HEK293 (cell line): ENCODE data around the gene PMEL.

Experiments
- CTCF ChIA-PET: fragments of 350-600 bp; formaldehyde crosslinking; extraction: SDS; loops from one replicate; lab custom pipeline; 2021; ENCODE audit warnings: antibody characterized with exemption; lab: Yijun Ruan, JAX
- POLR2A ChIA-PET: fragments of 300-600 bp; formaldehyde crosslinking; extraction: SDS; loops from one replicate; lab custom pipeline; 2020; ENCODE audit warnings: antibody characterized with exemption, inconsistent platforms; lab: Yijun Ruan, JAX
- H3K27ac ChIP-seq: fragments of 200-500 bp; sonication (Bioruptor generic); 2 replicates; pipeline ENCODE4 v1.5.1; 2014; ENCODE audit warnings: low read depth, low read length, control low read depth, inconsistent platforms; ENCODE audit errors: extremely low read depth
- H3K36me3 ChIP-seq, 2 experiments: fragments of 200-500 bp in 1 of 2; sonication (Bioruptor generic) in 1 of 2; 1 replicate in 1 of 2; 2 replicates in 1 of 2; pipeline ENCODE4 v1.5.1; 2014 to 2017; ENCODE audit warnings: inconsistent platforms in 2 of 2, low read length in 2 of 2; ENCODE audit not compliant: control insufficient read depth in 2 of 2, insufficient read depth in 1 of 2
- H3K4me1 ChIP-seq: fragments of 200-500 bp; sonication (Bioruptor generic); 2 replicates; pipeline ENCODE4 v1.5.1; 2014; ENCODE audit warnings: mild to moderate bottlenecking, low read length, inconsistent platforms; ENCODE audit not compliant: control insufficient read depth, insufficient read depth
- H3K4me3 ChIP-seq: 2 replicates; pipeline ENCODE4 v1.5.1; 2011; ENCODE audit warnings: low read depth, mild to moderate bottlenecking, control low read depth, low read length, moderate library complexity
- H3K9me3 ChIP-seq: fragments of 200-500 bp; sonication (Bioruptor generic); 2 replicates; pipeline ENCODE4 v1.5.1; 2014; ENCODE audit warnings: low read depth, low read length, inconsistent platforms; ENCODE audit not compliant: control insufficient read depth, insufficient read depth
- BCL11B ChIP-seq: fragments of 450-650 bp; formaldehyde crosslinking; IDR thresholded peaks from 2 replicates; pipeline ENCODE4 v1.5.1; 2016; ENCODE audit warnings: low read depth, missing biosample characterization, missing genetic modification characterization
- HOXA7 ChIP-seq: sonication (generic); formaldehyde crosslinking; IDR thresholded peaks from 2 replicates; pipeline ENCODE4 v1.8.1; 2022; ENCODE audit warnings: missing genetic modification reagents, borderline replicate concordance
- OSR2 ChIP-seq: fragments of 450-650 bp; formaldehyde crosslinking; IDR thresholded peaks from 2 replicates; pipeline ENCODE4 v1.5.1; 2016; ENCODE audit warnings: missing biosample characterization, missing genetic modification characterization
- RBAK ChIP-seq: fragments of 450-650 bp; formaldehyde crosslinking; IDR thresholded peaks from 2 replicates; pipeline ENCODE4 v1.5.1; 2016; ENCODE audit warnings: missing biosample characterization, missing genetic modification characterization
- TCF7L2 ChIP-seq: IDR thresholded peaks from 2 replicates; pipeline ENCODE4 v1.6.1; 2011; ENCODE audit warnings: low read depth, mild to moderate bottlenecking, inconsistent platforms, low read length, moderate library complexity, borderline replicate concordance
- TRIM28 ChIP-seq: IDR thresholded peaks from 2 replicates; pipeline ENCODE4 v1.6.1; 2011; ENCODE audit warnings: low read length, control low read depth, borderline replicate concordance
- ZNF138 ChIP-seq: fragments of 450-650 bp; formaldehyde crosslinking; IDR thresholded peaks from 2 replicates; pipeline ENCODE4 v1.5.1; 2016; ENCODE audit warnings: missing biosample characterization, missing genetic modification characterization, borderline replicate concordance
- ZNF140 ChIP-seq: fragments of 450-650 bp; formaldehyde crosslinking; IDR thresholded peaks from 2 replicates; pipeline ENCODE4 v1.5.1; 2016; ENCODE audit warnings: missing biosample characterization, missing genetic modification characterization
- ZNF16 ChIP-seq: fragments of 450-650 bp; formaldehyde crosslinking; IDR thresholded peaks from 2 replicates; pipeline ENCODE4 v1.5.1; 2016; ENCODE audit warnings: low read depth, missing biosample characterization, missing genetic modification characterization
- ZNF174 ChIP-seq: fragments of 450-650 bp; formaldehyde crosslinking; IDR thresholded peaks from 2 replicates; pipeline ENCODE4 v1.5.0; 2017; ENCODE audit warnings: missing biosample characterization, mild to moderate bottlenecking, missing genetic modification characterization
- ZNF184 ChIP-seq: fragments of 450-650 bp; IDR thresholded peaks from 2 replicates; pipeline ENCODE4 v1.5.1; 2018; ENCODE audit warnings: missing biosample characterization, mild to moderate bottlenecking, missing genetic modification characterization
- ZNF221 ChIP-seq: fragments of 450-650 bp; formaldehyde crosslinking; IDR thresholded peaks from 2 replicates; pipeline ENCODE4 v1.5.1; 2017; ENCODE audit warnings: missing biosample characterization, missing genetic modification characterization, borderline replicate concordance
- ZNF302 ChIP-seq: fragments of 450-650 bp; formaldehyde crosslinking; IDR thresholded peaks from 2 replicates; pipeline ENCODE4 v1.5.1; 2016; ENCODE audit warnings: missing biosample characterization, missing genetic modification characterization, low read depth
- ZNF37A ChIP-seq: fragments of 450-650 bp; IDR thresholded peaks from 2 replicates; pipeline ENCODE4 v1.5.1; 2018; ENCODE audit warnings: missing biosample characterization, missing genetic modification characterization
- ZNF514 ChIP-seq: fragments of 450-650 bp; formaldehyde crosslinking; IDR thresholded peaks from 2 replicates; pipeline ENCODE4 v1.5.1; 2016; ENCODE audit warnings: missing biosample characterization, missing genetic modification characterization
- ZNF571 ChIP-seq: fragments of 450-650 bp; formaldehyde crosslinking; IDR thresholded peaks from 2 replicates; pipeline ENCODE4 v1.5.0; 2017; ENCODE audit warnings: missing biosample characterization, missing genetic modification characterization
- ZNF621 ChIP-seq: fragments of 450-650 bp; formaldehyde crosslinking; IDR thresholded peaks from 2 replicates; pipeline ENCODE4 v1.5.1; 2017; ENCODE audit warnings: missing biosample characterization, missing genetic modification characterization
- ZNF626 ChIP-seq: fragments of 450-650 bp; sonication (Bioruptor Pico); formaldehyde crosslinking; IDR thresholded peaks from 2 replicates; pipeline ENCODE4 v1.5.1; 2018; ENCODE audit warnings: missing biosample characterization, missing genetic modification characterization, inconsistent platforms
- ZNF791 ChIP-seq: fragments of 450-650 bp; formaldehyde crosslinking; IDR thresholded peaks from 2 replicates; pipeline ENCODE4 v1.5.1; 2016; ENCODE audit warnings: missing biosample characterization, missing genetic modification characterization
- ZNF830 ChIP-seq: fragments of 450-650 bp; IDR thresholded peaks from 2 replicates; pipeline ENCODE4 v1.5.0; 2018; ENCODE audit warnings: missing biosample characterization, missing genetic modification characterization, low read depth, mild to moderate bottlenecking, moderate library complexity
- ZSCAN16 ChIP-seq: fragments of 450-650 bp; formaldehyde crosslinking; IDR thresholded peaks from 2 replicates; pipeline ENCODE4 v1.5.1; 2016; ENCODE audit warnings: missing biosample characterization, missing genetic modification characterization
- TF ChIP-seq, protein P1 (sequence below): IDR thresholded peaks from 2 replicates; pipeline ENCODE4 v1.6.1; 2011; ENCODE audit warnings: mild to moderate bottlenecking, low read depth, low read length, borderline replicate concordance
- TF ChIP-seq, protein P2 (sequence below): fragments of 450-650 bp; formaldehyde crosslinking; IDR thresholded peaks from 2 replicates; pipeline ENCODE4 v1.5.1; 2016; ENCODE audit warnings: missing biosample characterization, missing genetic modification characterization, borderline replicate concordance
- TF ChIP-seq, protein P3 (sequence below): fragments of 450-650 bp; formaldehyde crosslinking; IDR thresholded peaks from 2 replicates; pipeline ENCODE4 v1.5.1; 2016; ENCODE audit warnings: missing biosample characterization, missing genetic modification characterization
- TF ChIP-seq, protein P4 (sequence below): fragments of 450-650 bp; formaldehyde crosslinking; IDR thresholded peaks from 2 replicates; pipeline ENCODE4 v1.5.1; 2016; ENCODE audit warnings: missing biosample characterization, missing genetic modification characterization
- TF ChIP-seq, protein P5 (sequence below): fragments of 450-650 bp; formaldehyde crosslinking; IDR thresholded peaks from 2 replicates; pipeline ENCODE4 v1.5.1; 2017; ENCODE audit warnings: missing biosample characterization, mild to moderate bottlenecking, missing genetic modification characterization, moderate library complexity
- TF ChIP-seq, protein P6 (sequence below): fragments of 450-650 bp; formaldehyde crosslinking; IDR thresholded peaks from 2 replicates; pipeline ENCODE4 v1.5.1; 2016; ENCODE audit warnings: missing biosample characterization, missing genetic modification characterization, low read depth

PMEL gene

DNA sequence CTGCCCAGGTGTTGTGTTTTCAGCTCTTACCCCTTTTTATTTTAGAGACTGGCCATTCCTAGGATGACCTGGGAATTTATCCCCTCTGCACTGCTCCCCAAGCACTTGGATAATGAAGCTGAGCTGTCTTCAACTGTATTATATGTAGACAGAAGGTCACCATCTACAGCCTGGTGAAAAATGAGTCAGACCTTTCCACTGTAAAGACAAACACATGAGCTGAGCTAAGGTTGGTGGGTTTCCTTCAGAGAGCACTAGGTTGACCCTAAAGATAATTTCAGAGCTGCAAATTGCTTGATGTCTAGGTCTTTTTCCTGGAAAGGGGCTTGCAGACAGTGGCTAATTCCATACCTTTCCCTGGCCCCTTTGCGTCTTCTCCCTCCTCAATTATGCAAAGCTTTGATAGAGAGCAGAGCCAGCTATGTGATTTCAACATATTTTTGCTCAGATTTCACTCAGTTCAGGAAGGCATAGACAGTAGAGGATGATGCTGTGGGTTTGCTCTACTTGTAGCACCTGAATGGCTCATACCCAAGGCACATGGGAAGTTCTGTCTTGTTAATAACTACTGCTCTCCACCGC lies 45.8 kb upstream of the PMEL start:
- ChIA-PET POLR2A (interaction anchor here (0.6 kb wide), 1 partner anchor 194 kb away, joined by 3 read pairs; the partner anchor contains the start of genes ORMDL2 and SARNP), CTCF (interaction anchor here (0.5 to 1.1 kb wide), 3 partner anchors 18 to 562 kb away, joined by 3 read pairs; no protein-coding TSS in a partner anchor)
- H3K9me3 ChIP-seq = no peaks in the 10 kb centered on the region
- H3K4me1 ChIP-seq = no peaks in the 10 kb centered on the region; the same call in 1 of the 2 replicates
- H3K4me3 ChIP-seq = no peak overlapping the region
- H3K27ac ChIP-seq = no peak overlapping the region
- TF ChIP-seq, protein P1, sequence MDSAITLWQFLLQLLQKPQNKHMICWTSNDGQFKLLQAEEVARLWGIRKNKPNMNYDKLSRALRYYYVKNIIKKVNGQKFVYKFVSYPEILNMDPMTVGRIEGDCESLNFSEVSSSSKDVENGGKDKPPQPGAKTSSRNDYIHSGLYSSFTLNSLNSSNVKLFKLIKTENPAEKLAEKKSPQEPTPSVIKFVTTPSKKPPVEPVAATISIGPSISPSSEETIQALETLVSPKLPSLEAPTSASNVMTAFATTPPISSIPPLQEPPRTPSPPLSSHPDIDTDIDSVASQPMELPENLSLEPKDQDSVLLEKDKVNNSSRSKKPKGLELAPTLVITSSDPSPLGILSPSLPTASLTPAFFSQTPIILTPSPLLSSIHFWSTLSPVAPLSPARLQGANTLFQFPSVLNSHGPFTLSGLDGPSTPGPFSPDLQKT = no peak
- TF ChIP-seq ZNF514 (tag by site-specific recombination) = no peak
- no peak for TF ChIP-seq ZNF16 (tag by site-specific recombination)
- no peak for TF ChIP-seq ZNF184
- TF ChIP-seq RBAK (tag by site-specific recombination) = no peak
- TF ChIP-seq ZNF830 (tag by site-specific recombination) = no peak
- TF ChIP-seq, protein P2, sequence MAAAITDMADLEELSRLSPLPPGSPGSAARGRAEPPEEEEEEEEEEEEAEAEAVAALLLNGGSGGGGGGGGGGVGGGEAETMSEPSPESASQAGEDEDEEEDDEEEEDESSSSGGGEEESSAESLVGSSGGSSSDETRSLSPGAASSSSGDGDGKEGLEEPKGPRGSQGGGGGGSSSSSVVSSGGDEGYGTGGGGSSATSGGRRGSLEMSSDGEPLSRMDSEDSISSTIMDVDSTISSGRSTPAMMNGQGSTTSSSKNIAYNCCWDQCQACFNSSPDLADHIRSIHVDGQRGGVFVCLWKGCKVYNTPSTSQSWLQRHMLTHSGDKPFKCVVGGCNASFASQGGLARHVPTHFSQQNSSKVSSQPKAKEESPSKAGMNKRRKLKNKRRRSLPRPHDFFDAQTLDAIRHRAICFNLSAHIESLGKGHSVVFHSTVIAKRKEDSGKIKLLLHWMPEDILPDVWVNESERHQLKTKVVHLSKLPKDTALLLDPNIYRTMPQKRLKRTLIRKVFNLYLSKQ = no peak
- TF ChIP-seq ZNF626 (tag by site-specific recombination) = no peak
- TF ChIP-seq, protein P3, sequence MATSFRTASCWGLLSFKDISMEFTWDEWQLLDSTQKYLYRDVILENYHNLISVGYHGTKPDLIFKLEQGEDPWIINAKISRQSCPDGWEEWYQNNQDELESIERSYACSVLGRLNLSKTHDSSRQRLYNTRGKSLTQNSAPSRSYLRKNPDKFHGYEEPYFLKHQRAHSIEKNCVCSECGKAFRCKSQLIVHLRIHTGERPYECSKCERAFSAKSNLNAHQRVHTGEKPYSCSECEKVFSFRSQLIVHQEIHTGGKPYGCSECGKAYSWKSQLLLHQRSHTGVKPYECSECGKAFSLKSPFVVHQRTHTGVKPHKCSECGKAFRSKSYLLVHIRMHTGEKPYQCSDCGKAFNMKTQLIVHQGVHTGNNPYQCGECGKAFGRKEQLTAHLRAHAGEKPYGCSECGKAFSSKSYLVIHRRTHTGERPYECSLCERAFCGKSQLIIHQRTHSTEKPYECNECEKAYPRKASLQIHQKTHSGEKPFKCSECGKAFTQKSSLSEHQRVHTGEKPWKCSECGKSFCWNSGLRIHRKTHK (tag by site-specific recombination) = no peak
- TF ChIP-seq ZNF302 (tag by site-specific recombination) = no peak
- no peak for TF ChIP-seq BCL11B
- TF ChIP-seq ZNF791 (tag by site-specific recombination) = no peak
- TF ChIP-seq, protein P4, sequence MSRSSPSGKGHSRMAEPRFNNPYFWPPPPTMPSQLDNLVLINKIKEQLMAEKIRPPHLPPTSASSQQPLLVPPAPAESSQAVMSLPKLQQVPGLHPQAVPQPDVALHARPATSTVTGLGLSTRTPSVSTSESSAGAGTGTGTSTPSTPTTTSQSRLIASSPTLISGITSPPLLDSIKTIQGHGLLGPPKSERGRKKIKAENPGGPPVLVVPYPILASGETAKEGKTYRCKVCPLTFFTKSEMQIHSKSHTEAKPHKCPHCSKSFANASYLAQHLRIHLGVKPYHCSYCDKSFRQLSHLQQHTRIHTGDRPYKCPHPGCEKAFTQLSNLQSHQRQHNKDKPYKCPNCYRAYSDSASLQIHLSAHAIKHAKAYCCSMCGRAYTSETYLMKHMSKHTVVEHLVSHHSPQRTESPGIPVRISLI (tag by site-specific recombination) = no peak
- TF ChIP-seq ZNF221 = no peak
- TF ChIP-seq, protein P5, sequence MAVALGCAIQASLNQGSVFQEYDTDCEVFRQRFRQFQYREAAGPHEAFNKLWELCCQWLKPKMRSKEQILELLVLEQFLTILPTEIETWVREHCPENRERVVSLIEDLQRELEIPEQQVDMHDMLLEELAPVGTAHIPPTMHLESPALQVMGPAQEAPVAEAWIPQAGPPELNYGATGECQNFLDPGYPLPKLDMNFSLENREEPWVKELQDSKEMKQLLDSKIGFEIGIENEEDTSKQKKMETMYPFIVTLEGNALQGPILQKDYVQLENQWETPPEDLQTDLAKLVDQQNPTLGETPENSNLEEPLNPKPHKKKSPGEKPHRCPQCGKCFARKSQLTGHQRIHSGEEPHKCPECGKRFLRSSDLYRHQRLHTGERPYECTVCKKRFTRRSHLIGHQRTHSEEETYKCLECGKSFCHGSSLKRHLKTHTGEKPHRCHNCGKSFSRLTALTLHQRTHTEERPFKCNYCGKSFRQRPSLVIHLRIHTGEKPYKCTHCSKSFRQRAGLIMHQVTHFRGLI (tag by site-specific recombination) = no peak
- no peak for TF ChIP-seq ZSCAN16 (tag by site-specific recombination)
- TF ChIP-seq ZNF138 (tag by site-specific recombination) = no peak
- H3K36me3 ChIP-seq = no peaks in the 10 kb centered on the region

DNA sequence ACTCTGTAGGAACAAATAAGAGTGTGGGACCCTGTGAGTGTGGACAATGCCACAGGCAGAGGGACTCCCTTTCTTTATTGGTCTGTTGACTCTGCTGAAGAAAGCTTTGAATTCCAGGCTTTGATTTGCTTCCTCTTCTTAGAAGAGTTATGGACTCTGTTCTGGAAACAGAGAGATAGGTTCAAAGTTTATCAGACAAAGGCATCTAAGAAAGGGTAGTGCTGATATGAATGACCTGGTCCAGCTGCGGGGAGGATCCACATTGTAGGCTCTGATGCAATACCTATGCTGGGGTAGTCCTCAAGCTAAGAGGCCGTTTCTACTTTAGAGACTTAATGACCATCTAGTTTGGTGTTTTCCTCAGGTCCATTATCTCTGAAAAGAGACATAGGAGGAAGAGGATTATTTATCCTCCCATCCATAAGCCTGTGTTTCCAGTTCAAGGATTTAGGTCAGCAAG lies 44.3 kb upstream of the PMEL start:
- H3K4me3 ChIP-seq = no peak overlapping the region
- ChIA-PET POLR2A (interaction anchor here (1.6 kb wide), 1 partner anchor 13 kb away, joined by 6 read pairs; the partner anchor contains the start of gene SUOX), CTCF (interaction anchor here (0.6 to 2.0 kb wide), 3 partner anchors 14 to 19 kb away, joined by 4 to 13 read pairs (median 7); partner anchors contain the start of gene SUOX)
- no peaks in the 10 kb centered on the region for H3K9me3 ChIP-seq
- H3K4me1 ChIP-seq = no peaks in the 10 kb centered on the region; the same call in 1 of the 2 replicates
- H3K36me3 ChIP-seq = peaks cover 0 to under 1% of the 10 kb centered on the region in 2 experiments; a peak in 2 of 3 replicates
- no peak overlapping the region for H3K27ac ChIP-seq
- TF ChIP-seq ZNF37A (no peak), OSR2 (tag by site-specific recombination) (no peak), TCF7L2 (no peak), ZNF174 (tag by site-specific recombination) (no peak), ZNF830 (tag by site-specific recombination) (no peak), TRIM28 (no peak), HOXA7 (CRISPR knock-in tag) (no peak), ZNF621 (tag by site-specific recombination) (no peak), ZNF140 (tag by site-specific recombination) (no peak), ZNF571 (tag by site-specific recombination) (no peak)
- TF ChIP-seq, protein P6, sequence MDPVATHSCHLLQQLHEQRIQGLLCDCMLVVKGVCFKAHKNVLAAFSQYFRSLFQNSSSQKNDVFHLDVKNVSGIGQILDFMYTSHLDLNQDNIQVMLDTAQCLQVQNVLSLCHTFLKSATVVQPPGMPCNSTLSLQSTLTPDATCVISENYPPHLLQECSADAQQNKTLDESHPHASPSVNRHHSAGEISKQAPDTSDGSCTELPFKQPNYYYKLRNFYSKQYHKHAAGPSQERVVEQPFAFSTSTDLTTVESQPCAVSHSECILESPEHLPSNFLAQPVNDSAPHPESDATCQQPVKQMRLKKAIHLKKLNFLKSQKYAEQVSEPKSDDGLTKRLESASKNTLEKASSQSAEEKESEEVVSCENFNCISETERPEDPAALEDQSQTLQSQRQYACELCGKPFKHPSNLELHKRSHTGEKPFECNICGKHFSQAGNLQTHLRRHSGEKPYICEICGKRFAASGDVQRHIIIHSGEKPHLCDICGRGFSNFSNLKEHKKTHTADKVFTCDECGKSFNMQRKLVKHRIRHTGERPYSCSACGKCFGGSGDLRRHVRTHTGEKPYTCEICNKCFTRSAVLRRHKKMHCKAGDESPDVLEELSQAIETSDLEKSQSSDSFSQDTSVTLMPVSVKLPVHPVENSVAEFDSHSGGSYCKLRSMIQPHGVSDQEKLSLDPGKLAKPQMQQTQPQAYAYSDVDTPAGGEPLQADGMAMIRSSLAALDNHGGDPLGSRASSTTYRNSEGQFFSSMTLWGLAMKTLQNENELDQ = no peak
